Astrocyte (in vitro differentiated cells and primary cell): ENCODE results near the gene RAB40C. TPM values are rescaled to one million over a fixed set of nuclear protein-coding genes. Genes with fewer than 3 reads are reported as not detected.

Source experiments
- DNase-seq: peaks from one replicate; pipeline ENCODE4 v3.0.0-alpha.2; 2010; ENCODE audit warnings: low read depth
- FAIRE-seq: peaks from 2 replicates; lab custom pipeline; 2011; peaks lifted over from hg19 to GRCh38; lab: Jason Lieb, UNC
- H2AFZ ChIP-seq: 2 replicates; pipeline ENCODE4 v1.6.0; 2012; ENCODE audit warnings: low read depth, low read length, inconsistent platforms
- H3K27ac ChIP-seq: 2 replicates; pipeline ENCODE4 v1.5.1; 2011; ENCODE audit warnings: low read depth, low read length, inconsistent platforms
- H3K27me3 ChIP-seq: 2 replicates; pipeline ENCODE4 v1.6.0; 2011; ENCODE audit warnings: low read length, inconsistent platforms; ENCODE audit not compliant: insufficient read depth
- H3K36me3 ChIP-seq: 2 replicates; pipeline ENCODE4 v1.5.1; 2011; ENCODE audit warnings: low read length, inconsistent platforms; ENCODE audit not compliant: insufficient read depth
- H3K4me1 ChIP-seq: 2 replicates; pipeline ENCODE4 v1.5.1; 2011; ENCODE audit warnings: low read length, inconsistent platforms; ENCODE audit not compliant: insufficient read depth
- H3K4me2 ChIP-seq: 2 replicates; pipeline ENCODE4 v1.6.0; 2012; ENCODE audit warnings: low read length, inconsistent platforms
- H3K4me3 ChIP-seq: 2 replicates; pipeline ENCODE4 v1.5.1; 2011; ENCODE audit warnings: low read depth, mild to moderate bottlenecking, low read length, inconsistent platforms; ENCODE audit not compliant: insufficient read depth
- H3K79me2 ChIP-seq: 2 replicates; pipeline ENCODE4 v1.6.0; 2012; ENCODE audit warnings: mild to moderate bottlenecking, low read length, inconsistent platforms; ENCODE audit not compliant: insufficient read depth
- H3K9ac ChIP-seq: 2 replicates; pipeline ENCODE4 v1.6.0; 2012; ENCODE audit warnings: mild to moderate bottlenecking, low read length, inconsistent platforms
- H3K9me3 ChIP-seq: 2 replicates; pipeline ENCODE4 v1.5.1; 2012; ENCODE audit warnings: low read depth, mild to moderate bottlenecking, low read length, inconsistent platforms; ENCODE audit not compliant: insufficient read depth
- H4K20me1 ChIP-seq: 2 replicates; pipeline ENCODE4 v1.6.0; 2012; ENCODE audit warnings: low read length, inconsistent platforms; ENCODE audit not compliant: insufficient read depth
- H3K27ac Mint-ChIP-seq: one replicate; pipeline ENCODE4 v1.8.0; 2021; ENCODE audit warnings: mild to moderate bottlenecking, mixed read lengths; ENCODE audit not compliant: unreplicated experiment
- H3K27me3 Mint-ChIP-seq: one replicate; pipeline ENCODE4 v1.8.0; 2021; ENCODE audit warnings: low read depth, mixed read lengths; ENCODE audit not compliant: unreplicated experiment
- H3K36me3 Mint-ChIP-seq: one replicate; pipeline ENCODE4 v1.8.0; 2021; ENCODE audit warnings: low read depth, mixed read lengths; ENCODE audit not compliant: unreplicated experiment
- H3K4me1 Mint-ChIP-seq: one replicate; pipeline ENCODE4 v1.8.0; 2021; ENCODE audit warnings: low read depth, mixed read lengths; ENCODE audit not compliant: unreplicated experiment
- H3K4me3 Mint-ChIP-seq: one replicate; pipeline ENCODE4 v1.8.0; 2021; ENCODE audit warnings: mild to moderate bottlenecking, moderate library complexity, mixed read lengths; ENCODE audit not compliant: unreplicated experiment
- H3K9me3 Mint-ChIP-seq: one replicate; pipeline ENCODE4 v1.8.0; 2021; ENCODE audit warnings: mild to moderate bottlenecking, mixed read lengths; ENCODE audit not compliant: unreplicated experiment
- CTCF ChIP-seq: IDR thresholded peaks from 2 replicates; pipeline ENCODE4 v1.5.1; 2011; ENCODE audit warnings: low read depth, mild to moderate bottlenecking, inconsistent platforms, low read length, moderate library complexity; ENCODE audit not compliant: insufficient read depth
- EZH2 ChIP-seq: IDR thresholded peaks from 2 replicates; pipeline ENCODE4 v1.6.1; 2012; ENCODE audit warnings: mild to moderate bottlenecking, low read length, inconsistent platforms; ENCODE audit not compliant: insufficient read depth
- total RNA-seq: library from RNA; stranded (reverse); gene quantifications from 2 replicates; pipeline ENCODE4 v1.2.1, GENCODE V29; 2021

Gene RAB40C
- total RNA-seq, 1 donor from 2014 or later: 13.0 TPM

GRCh38 chr16:588639-588888 is 1.3 kb upstream of the RAB40C start:
- H3K9ac ChIP-seq: peak overlapping the region; percentile 87
- peaks cover 2% of the 10 kb centered on the region for H3K36me3 Mint-ChIP-seq

GRCh38 chr16:588889-589657 is 793 bp upstream of the RAB40C start:
- H3K27me3 ChIP-seq: no peaks in the 10 kb centered on the region
- peak; percentile 86 for DNase-seq
- H3K4me1 Mint-ChIP-seq: peaks cover 11% of the 10 kb centered on the region
- peak overlapping the region; percentile 98 for H2AFZ ChIP-seq
- no peaks in the 10 kb centered on the region for H3K9me3 Mint-ChIP-seq
- TF ChIP-seq EZH2 (no peak), CTCF (no peak)
- H3K36me3 ChIP-seq: no peaks in the 10 kb centered on the region
- peak overlapping the region; percentile 98 for H3K27ac ChIP-seq
- H3K79me2 ChIP-seq: peaks cover 53% of the 10 kb centered on the region
- peaks cover 2% of the 10 kb centered on the region for H3K36me3 Mint-ChIP-seq
- H3K27ac Mint-ChIP-seq: peak overlapping the region; percentile 100
- H3K9me3 ChIP-seq: no peaks in the 10 kb centered on the region
- H3K27me3 Mint-ChIP-seq: no peaks in the 10 kb centered on the region
- peak overlapping the region; percentile 96 for H3K4me3 Mint-ChIP-seq
- peak overlapping the region; percentile 87 for H3K9ac ChIP-seq
- no peak for FAIRE-seq
- H4K20me1 ChIP-seq: peaks cover 55% of the 10 kb centered on the region
- peaks cover 15% of the 10 kb centered on the region for H3K4me1 ChIP-seq
- peak overlapping the region; percentile 87 for H3K4me2 ChIP-seq
- peak overlapping the region; percentile 73 for H3K4me3 ChIP-seq

More at GRCh38 chr16:588639-588888, 1.3 kb upstream of the RAB40C start:
- FAIRE-seq (no peak), DNase-seq (peak; percentile 67)
- Histone ChIP-seq H3K4me2 (peak overlapping the region; percentile 87), H3K79me2 (peaks cover 48% of the 10 kb centered on the region), H2AFZ (peak overlapping the region; percentile 98), H3K4me3 (peak overlapping the region; percentile 73), H3K27me3 (no peaks in the 10 kb centered on the region), H3K4me1 (peaks cover 15% of the 10 kb centered on the region), H3K9me3 (no peaks in the 10 kb centered on the region), H4K20me1 (peaks cover 50% of the 10 kb centered on the region), H3K36me3 (no peaks in the 10 kb centered on the region), H3K27ac (peak overlapping the region; percentile 98)
- no peaks in the 10 kb centered on the region for H3K9me3 Mint-ChIP-seq
- peak overlapping the region; percentile 90 for H3K4me3 Mint-ChIP-seq
- no peaks in the 10 kb centered on the region for H3K27me3 Mint-ChIP-seq
- peaks cover 11% of the 10 kb centered on the region for H3K4me1 Mint-ChIP-seq
- TF ChIP-seq CTCF (no peak), EZH2 (no peak)
- H3K27ac Mint-ChIP-seq: peak overlapping the region; percentile 86
